NCI-H128 (cell line): ENCODE results near the gene WDR83.
"Not testable (repeated sequence)": the region's sequence is repeated elsewhere in the genome, so short reads cannot be mapped to it uniquely, and the experiment has no call there.

Experiments
- DNase-seq: peaks from one replicate; lab custom pipeline; 2025; ENCODE audit not compliant: unreplicated experiment; lab: John Stamatoyannopoulos, UW

The WDR83 gene

GRCh38 chr19:12655546-12655945 is 11.1 kb upstream of the WDR83 start:
- no peak for DNase-seq

- no peak for DNase-seq
These were observed 9.6 kb upstream of the WDR83 start for GRCh38 chr19:12656899-12657571.

GRCh38 chr19:12657966-12658365 is 8.6 kb upstream of the WDR83 start:
- DNase-seq, result no peak

GRCh38 chr19:12660980-12661379 is 5.6 kb upstream of the WDR83 start:
- DNase-seq, result no peak

- no peak for DNase-seq
These were observed 2.0 kb upstream of the WDR83 start for GRCh38 chr19:12664406-12665280.

- no peak for DNase-seq
These were observed 1.4 kb upstream of the WDR83 start for GRCh38 chr19:12665281-12665573.

GRCh38 chr19:12665671-12666264 is 839 bp upstream of the WDR83 start:
- DNase-seq, result no peak

- DNase-seq, result no peak
These were observed 1.2 kb downstream of the WDR83 start for GRCh38 chr19:12667731-12668302.

GRCh38 chr19:12668346-12668745 is 1.7 kb downstream of the WDR83 start:
- no peak for DNase-seq

GRCh38 chr19:12668932-12669269 is 2.3 kb downstream of the WDR83 start:
- DNase-seq, result no peak

GRCh38 chr19:12669270-12670158 is 2.9 kb downstream of the WDR83 start:
- peak; percentile 64 for DNase-seq

- no peak for DNase-seq
These were observed 3.7 kb downstream of the WDR83 start for GRCh38 chr19:12670159-12670928.

GRCh38 chr19:12672744-12673143 is 6.1 kb downstream of the WDR83 start:
- DNase-seq, result no peak

- DNase-seq, result no peak
These were observed 8.8 kb downstream of the WDR83 start for GRCh38 chr19:12675399-12675798.

GRCh38 chr19:12675940-12676339 is 9.3 kb downstream of the WDR83 start:
- no peak for DNase-seq

- peak; percentile 52 for DNase-seq
These were observed 9.8 kb downstream of the WDR83 start for GRCh38 chr19:12676384-12676792.

GRCh38 chr19:12676928-12677327 is 10.3 kb downstream of the WDR83 start:
- DNase-seq, result no peak

GRCh38 chr19:12678039-12678438 is 11.4 kb downstream of the WDR83 start:
- not testable (repeated sequence) for DNase-seq

GRCh38 chr19:12680034-12680433 is 13.4 kb downstream of the WDR83 start:
- DNase-seq, result no peak
